NCI-H2227 treated with DMSO at 0.1 percent for 48 hours (cell line): Measurements from ENCODE around the gene MMUT.
A peak's percentile ranks its signal among the peaks of the same experiment; 100 is the strongest.
"Not testable (repeated sequence)": the region's sequence is repeated elsewhere in the genome, so short reads cannot be mapped to it uniquely, and the experiment has no call there.

Source experiments
- DNase-seq: peaks from one replicate; lab custom pipeline; 2025; lab: John Stamatoyannopoulos, UW

Gene MMUT

GRCh38 chr6:49462927-49463611, at the start of gene MMUT, which contains the start of gene CENPQ:
TSS of gene MMUT (minus strand) at chr6:49463253. CDS start at chr6:49459466, 3,787 bp downstream.
TSS of gene CENPQ (plus strand) at chr6:49463370. CDS start at chr6:49470177, 6,807 bp downstream.
- peak; percentile 91 for DNase-seq

- DNase-seq: no peak
Observed at GRCh38 chr6:49509342-49509741, 46.3 kb upstream of the MMUT start.

GRCh38 chr6:49506569-49507111, 43.6 kb upstream of the MMUT start:
- no peak for DNase-seq

GRCh38 chr6:49504666-49505065, 41.6 kb upstream of the MMUT start:
- DNase-seq: no peak

- DNase-seq: no peak
Observed at GRCh38 chr6:49499623-49500022, 36.6 kb upstream of the MMUT start, which contains the start of gene GLYATL3. TSS of gene GLYATL3 (plus strand) at chr6:49499923. CDS start at chr6:49511991, 12,068 bp downstream.

- DNase-seq: no peak
Observed at GRCh38 chr6:49499126-49499525, 36.1 kb upstream of the MMUT start.

GRCh38 chr6:49497304-49497703, 34.3 kb upstream of the MMUT start:
- DNase-seq: no peak

- DNase-seq: no peak
Observed at GRCh38 chr6:49490633-49491032, 27.6 kb upstream of the MMUT start.

GRCh38 chr6:49483380-49483779, 20.3 kb upstream of the MMUT start:
- not testable (repeated sequence) for DNase-seq

- DNase-seq: not testable (repeated sequence)
Observed at GRCh38 chr6:49481846-49482245, 18.8 kb upstream of the MMUT start.

GRCh38 chr6:49479308-49479970, 16.4 kb upstream of the MMUT start:
- no peak for DNase-seq

GRCh38 chr6:49476564-49476963, 13.5 kb upstream of the MMUT start:
- not testable (repeated sequence) for DNase-seq

- DNase-seq: no peak
Observed at GRCh38 chr6:49468042-49468441, 5.0 kb upstream of the MMUT start.

- DNase-seq: no peak
Observed at GRCh38 chr6:49464691-49465090, 1.6 kb upstream of the MMUT start.

GRCh38 chr6:49463612-49463967, 537 bp upstream of the MMUT start:
- DNase-seq: no peak

GRCh38 chr6:49462599-49462926, 490 bp downstream of the MMUT start:
- DNase-seq: no peak

- DNase-seq: no peak
Observed at GRCh38 chr6:49462071-49462470, 982 bp downstream of the MMUT start.

- DNase-seq: no peak
Observed at GRCh38 chr6:49457771-49458170, 5.3 kb downstream of the MMUT start.

GRCh38 chr6:49454787-49455709, 8.0 kb downstream of the MMUT start:
- no peak for DNase-seq

- DNase-seq: no peak
Observed at GRCh38 chr6:49453221-49453620, 9.8 kb downstream of the MMUT start.

GRCh38 chr6:49430866-49431265, 32.2 kb downstream of the MMUT start:
- DNase-seq: no peak

- DNase-seq: no peak
Observed at GRCh38 chr6:49430187-49430586, 32.9 kb downstream of the MMUT start.
